IMR-90 (cell line): ENCODE measurements around the gene DNAJC17. TPM values are rescaled to one million over a fixed set of nuclear protein-coding genes. Genes with fewer than 3 reads are reported as not detected.

Experiments
- ATAC-seq: fragments of 200-7000 bp; cut with Tn5 transposase; 2 replicates; pipeline ENCODE4 v1.9.1; 2020; ENCODE audit warnings: low read depth, mild to moderate bottlenecking, moderate library complexity
- BruUV-seq: library from RNA; stranded (reverse); fragments of 400-500 nt; replicated peaks from 2 replicates; lab custom pipeline; 2021; lab: Mats Ljungman, UMichigan
- CTCF ChIA-PET: fragments of 300-600 bp; formaldehyde crosslinking; extraction: SDS; loops from one replicate; lab custom pipeline; 2021; ENCODE audit warnings: antibody characterized with exemption; lab: Yijun Ruan, JAX
- POLR2A ChIA-PET: fragments of 300-600 bp; sonication (Branson Sonifier 250); formaldehyde crosslinking; loops from one replicate; lab custom pipeline; 2022; ENCODE audit warnings: antibody characterized with exemption; ENCODE audit not compliant: unreplicated experiment; lab: Charles Lee
- DNase-seq: peaks from one replicate; pipeline ENCODE4 v3.0.0; 2013
- H2AFZ ChIP-seq: replicated peaks from 2 replicates; pipeline ENCODE3; 2013; ENCODE audit warnings: low read length, mild to moderate bottlenecking; ENCODE audit not compliant: poor library complexity
- H2AK5ac ChIP-seq: 2 replicates; pipeline ENCODE4 v1.6.1; 2013; ENCODE audit warnings: low read depth, low read length, inconsistent platforms
- H2AK9ac ChIP-seq: replicated peaks from 2 replicates; pipeline ENCODE3; 2013; ENCODE audit warnings: mild to moderate bottlenecking, low read depth, low read length, moderate library complexity; ENCODE audit not compliant: poor library complexity
- H2BK120ac ChIP-seq: 2 replicates; pipeline ENCODE4 v1.6.1; 2013; ENCODE audit warnings: low read depth, low read length, inconsistent platforms
- H2BK15ac ChIP-seq: 3 replicates; pipeline ENCODE4 v1.6.1; 2013; ENCODE audit warnings: low read depth, low read length, inconsistent platforms
- H2BK20ac ChIP-seq: 2 replicates; pipeline ENCODE4 v1.6.1; 2013; ENCODE audit warnings: low read depth, mild to moderate bottlenecking, inconsistent platforms, low read length, moderate library complexity
- H2BK5ac ChIP-seq: 2 replicates; pipeline ENCODE4 v1.6.1; 2013; ENCODE audit warnings: mild to moderate bottlenecking, low read depth, low read length, inconsistent platforms; ENCODE audit not compliant: poor library complexity, severe bottlenecking
- H3K14ac ChIP-seq: replicated peaks from 2 replicates; pipeline ENCODE4 v1.6.1; 2013; ENCODE audit warnings: low read depth, low read length, inconsistent platforms
- H3K18ac ChIP-seq: 2 replicates; pipeline ENCODE4 v1.6.1; 2013; ENCODE audit warnings: low read depth, low read length, control low read depth
- H3K23ac ChIP-seq: 2 replicates; pipeline ENCODE4 v1.6.1; 2013; ENCODE audit warnings: low read depth, low read length, inconsistent platforms
- H3K27ac ChIP-seq: 2 replicates; pipeline ENCODE4 v1.5.1; 2013; ENCODE audit warnings: mild to moderate bottlenecking, control low read depth, low read length; ENCODE audit not compliant: insufficient read depth
- H3K27me3 ChIP-seq: 2 replicates; pipeline ENCODE4 v1.6.1; 2013; ENCODE audit warnings: low read length; ENCODE audit not compliant: control insufficient read depth, insufficient read depth
- H3K36me3 ChIP-seq: 2 replicates; pipeline ENCODE4 v1.6.1; 2013; ENCODE audit warnings: low read length, mixed read lengths; ENCODE audit not compliant: control insufficient read depth, insufficient read depth
- H3K4ac ChIP-seq: 2 replicates; pipeline ENCODE4 v1.6.1; 2013; ENCODE audit warnings: low read depth, low read length, inconsistent platforms
- H3K4me1 ChIP-seq: 2 replicates; pipeline ENCODE4 v1.6.1; 2013; ENCODE audit warnings: low read length, mixed read lengths; ENCODE audit not compliant: control insufficient read depth, insufficient read depth
- H3K4me2 ChIP-seq: 2 replicates; pipeline ENCODE4 v1.6.1; 2013; ENCODE audit warnings: low read depth, mild to moderate bottlenecking, control low read depth, low read length, moderate library complexity
- H3K4me3 ChIP-seq: 2 replicates; pipeline ENCODE4 v1.5.1; 2013; ENCODE audit warnings: low read depth, mild to moderate bottlenecking, control low read depth, low read length, moderate library complexity; ENCODE audit not compliant: insufficient read depth
- H3K56ac ChIP-seq: 2 replicates; pipeline ENCODE4 v1.6.1; 2013; ENCODE audit warnings: low read length, inconsistent platforms; ENCODE audit not compliant: insufficient read depth; ENCODE audit errors: extremely low read depth
- H3K79me1 ChIP-seq, 2 experiments: 2 replicates each; pipeline ENCODE4 v1.6.1; 2013; ENCODE audit warnings: low read length in 2 of 2, inconsistent platforms in 1 of 2, low read depth in 1 of 2
- H3K9ac ChIP-seq: 2 replicates; pipeline ENCODE4 v1.6.1; 2013; ENCODE audit warnings: low read depth, low read length, control low read depth
- H3K9me1 ChIP-seq: 2 replicates; pipeline ENCODE4 v1.6.1; 2013; ENCODE audit warnings: low read length, inconsistent platforms; ENCODE audit not compliant: insufficient read depth
- H3K9me3 ChIP-seq: 2 replicates; pipeline ENCODE4 v1.6.1; 2013; ENCODE audit warnings: low read length; ENCODE audit not compliant: control insufficient read depth, insufficient read depth
- H4K20me1 ChIP-seq: 2 replicates; pipeline ENCODE4 v1.6.1; 2013; ENCODE audit warnings: low read length, inconsistent platforms; ENCODE audit not compliant: insufficient read depth
- H4K5ac ChIP-seq: 2 replicates; pipeline ENCODE4 v1.6.1; 2013; ENCODE audit warnings: mild to moderate bottlenecking, low read depth, low read length, control low read depth
- H4K8ac ChIP-seq, 2 experiments: 2 replicates each; pipeline ENCODE4 v1.6.1; 2013; ENCODE audit warnings: low read depth in 2 of 2, low read length in 2 of 2, control low read depth in 1 of 2, inconsistent platforms in 1 of 2
- H4K91ac ChIP-seq: 2 replicates; pipeline ENCODE4 v1.6.1; 2013; ENCODE audit warnings: low read depth, low read length, inconsistent platforms; ENCODE audit not compliant: insufficient read depth
- BHLHE40 ChIP-seq: fragments of 150-350 bp; IDR thresholded peaks from 2 replicates; pipeline ENCODE4 v1.6.1; 2016; ENCODE audit warnings: mild to moderate bottlenecking, low read depth, low read length
- ELK1 ChIP-seq: fragments of 150-350 bp; IDR thresholded peaks from 2 replicates; pipeline ENCODE4 v1.6.1; 2016; ENCODE audit warnings: low read depth, mild to moderate bottlenecking, low read length, moderate library complexity, borderline replicate concordance
- FOS ChIP-seq: fragments of 150-350 bp; IDR thresholded peaks from 2 replicates; pipeline ENCODE4 v1.6.1; 2016; ENCODE audit warnings: low read depth, low read length
- MAFK ChIP-seq: IDR thresholded peaks from 2 replicates; pipeline ENCODE4 v1.6.1; 2012; ENCODE audit warnings: low read depth, low read length, improper control_type of control experiment
- MAZ ChIP-seq: IDR thresholded peaks from 2 replicates; pipeline ENCODE4 v1.6.1; 2012; ENCODE audit warnings: low read depth, mild to moderate bottlenecking, low read length, improper control_type of control experiment, moderate library complexity, borderline replicate concordance
- NFE2L2 ChIP-seq: fragments of 150-350 bp; IDR thresholded peaks from 2 replicates; pipeline ENCODE4 v1.6.1; 2016; ENCODE audit warnings: low read depth, mild to moderate bottlenecking, low read length
- RAD21 ChIP-seq: IDR thresholded peaks from 2 replicates; pipeline ENCODE4 v1.6.1; 2012; ENCODE audit warnings: low read length, improper control_type of control experiment
- RCOR1 ChIP-seq: IDR thresholded peaks from 2 replicates; pipeline ENCODE4 v1.6.1; 2012; ENCODE audit warnings: mild to moderate bottlenecking, low read length, improper control_type of control experiment; ENCODE audit not compliant: insufficient replicate concordance
- USF2 ChIP-seq: fragments of 150-350 bp; IDR thresholded peaks from 2 replicates; pipeline ENCODE4 v1.6.1; 2017; ENCODE audit warnings: mild to moderate bottlenecking, antibody characterized with exemption, low read length, low read depth
- WGBS, 2 experiments: methylation state at CpG; one replicate each; pipeline versions ENCODE4 v1.1.5 to v1.1.7; 2013; ENCODE audit warnings: missing lambda C conversion rate in 2 of 2; ENCODE audit not compliant: insufficient read length in 1 of 2; ENCODE audit errors: extremely low coverage in 2 of 2; 5-methylcytosine and 5-hydroxymethylcytosine counted together
- dilution Hi-C: fragments of 300-500 bp; cut with HindIII; formaldehyde crosslinking; loops from one replicate; pipeline ENCODE4 v1.14.3; 2018; ENCODE audit warnings: low sequenced_read_pairs; ENCODE audit not compliant: unreplicated experiment
- in situ Hi-C: fragments of 300-500 bp; cut with MboI; formaldehyde crosslinking; loops from 3 replicates; pipeline ENCODE4 v1.14.3; 2019; ENCODE audit warnings: low sequenced_read_pairs, inconsistent platforms, mixed read lengths
- intact Hi-C: fragments of 100-400 bp; cut with micrococcal nuclease; formaldehyde crosslinking; loops from 2 replicates; pipeline ENCODE4 v1.10.0; 2022
- polyA plus RNA-seq, 3 experiments: library from polyadenylated mRNA; depleted of rRNA; stranded (reverse); fragments of >200 nt; gene quantifications; 2 replicates each; pipeline ENCODE4 v1.2.3, GENCODE V29; 2012; ENCODE audit warnings: low replicate concordance in 1 of 3
- total RNA-seq: library from RNA; depleted of rRNA; stranded (reverse); fragments of >200 nt; gene quantifications from 2 replicates; pipeline ENCODE4 v1.2.3, GENCODE V29; 2012

DNAJC17 gene
- total and polyA plus RNA-seq, 2 of the 4 experiments (the other 2 are of a cell fraction) = 58.6 to 107 TPM

GRCh38 chr15:40762919-40763800 lies 44.1 kb downstream of the DNAJC17 start:
- peak overlapping the region; percentile 48; the same call in 1 of the 2 replicates for H3K4ac ChIP-seq
- peak overlapping the region; percentile 94 for H2AFZ ChIP-seq
- H4K8ac ChIP-seq = peak overlapping the region; percentile 6 to 46; a peak in 3 of 4 replicates
- DNase-seq (peak; percentile 11), ATAC-seq (peak; percentile 4)
- ChIA-PET POLR2A (interaction anchor here (0.6 kb wide), 1 partner anchor 174 kb away, joined by 3 read pairs; no protein-coding TSS in a partner anchor), CTCF (interaction anchor here (0.7 kb wide), 1 partner anchor 18 kb away, joined by 3 read pairs; no protein-coding TSS in a partner anchor)
- peaks cover 24% of the 10 kb centered on the region for H3K4me1 ChIP-seq
- H3K18ac ChIP-seq = no peak overlapping the region; the same call in 1 of the 2 replicates
- H3K4me3 ChIP-seq = peak overlapping the region; percentile 44
- no peak overlapping the region for H2BK20ac ChIP-seq
- dilution Hi-C loops (no loop called here), in situ Hi-C loops (no loop called here), intact Hi-C loops (no loop called here)
- no peaks in the 10 kb centered on the region; the same call in 1 of the 2 replicates for H3K27me3 ChIP-seq
- no peak overlapping the region; the same call in 1 of the 2 replicates for H4K91ac ChIP-seq
- H3K9me3 ChIP-seq = no peaks in the 10 kb centered on the region
- H4K20me1 ChIP-seq = peaks cover 9% of the 10 kb centered on the region; the same call in 1 of the 2 replicates
- peak overlapping the region; percentile 91 for H2AK9ac ChIP-seq
- H3K14ac ChIP-seq = 0 out of 2 replicates have a peak overlapping the region, but pooled peaks have one; percentile 42
- peaks cover 2% of the 10 kb centered on the region; the same call in 1 of the 2 replicates for H3K36me3 ChIP-seq
- no peak overlapping the region for H2BK5ac ChIP-seq
- H2BK120ac ChIP-seq = no peak overlapping the region
- no peak overlapping the region for H2BK15ac ChIP-seq
- peak overlapping the region; percentile 59; the same call in 1 of the 2 replicates for H3K23ac ChIP-seq
- 0 out of 2 replicates have a peak overlapping the region, but pooled peaks have one; percentile 2 for H3K27ac ChIP-seq
- no TSS peak for BruUV-seq
- H3K79me1 ChIP-seq = no peaks in the 10 kb centered on the region; a peak in 1 of 4 replicates
- peaks cover 17% of the 10 kb centered on the region for H3K9me1 ChIP-seq
- H2AK5ac ChIP-seq = peak overlapping the region; percentile 8; the same call in 1 of the 2 replicates
- H3K4me2 ChIP-seq = peak overlapping the region; percentile 77
- no peak overlapping the region for H3K56ac ChIP-seq
- no peak overlapping the region for H3K9ac ChIP-seq
- 5% methylated on average over 16 of the region's 55 CpGs; no CpG with 5 or more reads in 1 of the 2 experiments for WGBS, 2 experiments
- H4K5ac ChIP-seq = no peak overlapping the region
- no peak for TF ChIP-seq ELK1
- TF ChIP-seq USF2 = no peak
- TF ChIP-seq FOS = no peak
- TF ChIP-seq NFE2L2 = no peak
- TF ChIP-seq MAZ = no peak
- no peak for TF ChIP-seq MAFK
- no peak for TF ChIP-seq RCOR1
- TF ChIP-seq BHLHE40 = no peak
- TF ChIP-seq RAD21 = no peak
